CD8-positive, alpha-beta memory T cell (primary cell): Measurements from ENCODE around the gene PWWP2B. TPM values are rescaled to one million over a fixed set of nuclear protein-coding genes. Genes with fewer than 3 reads are reported as not detected.
"Not testable (repeated sequence)": the region's sequence is repeated elsewhere in the genome, so short reads cannot be mapped to it uniquely, and the experiment has no call there.

Experiments
- CTCF ChIA-PET: fragments of 350-600 bp; sonication (Branson Sonifier 250); formaldehyde crosslinking; loops from one replicate; lab custom pipeline; 2021; ENCODE audit warnings: antibody characterized with exemption; lab: Charles Lee
- POLR2A ChIA-PET: fragments of 350-600 bp; sonication (Branson Sonifier 250); formaldehyde crosslinking; loops from one replicate; lab custom pipeline; 2021; ENCODE audit warnings: antibody characterized with exemption; lab: Charles Lee
- DNase-seq, 5 donors: peaks; one replicate each; pipeline versions ENCODE4 v3.0.0 to v3.0.0-alpha.2; 2020 to 2022; ENCODE audit warnings: mixed read lengths in 1 of 5
- H3K27ac ChIP-seq: one replicate; pipeline ENCODE4 v1.7.0; 2013; ENCODE audit warnings: low read depth, mild to moderate bottlenecking, low read length, moderate library complexity
- H3K27me3 ChIP-seq: 2 replicates; pipeline ENCODE4 v1.7.0; 2013; ENCODE audit warnings: low read length, mild to moderate bottlenecking; ENCODE audit not compliant: insufficient read depth, poor library complexity, severe bottlenecking
- H3K36me3 ChIP-seq: 2 replicates; pipeline ENCODE4 v1.7.0; 2013; ENCODE audit warnings: mild to moderate bottlenecking, low read length, moderate library complexity; ENCODE audit not compliant: insufficient read depth
- H3K4me1 ChIP-seq: 2 replicates; pipeline ENCODE4 v1.7.0; 2013; ENCODE audit warnings: mild to moderate bottlenecking, low read length, moderate library complexity; ENCODE audit not compliant: insufficient read depth
- H3K4me3 ChIP-seq: 2 replicates; pipeline ENCODE4 v1.7.0; 2013; ENCODE audit warnings: mild to moderate bottlenecking, low read length
- H3K9me3 ChIP-seq: 2 replicates; pipeline ENCODE4 v1.7.0; 2013; ENCODE audit warnings: mild to moderate bottlenecking, low read length
- H3K27ac Mint-ChIP-seq, 8 donors: one replicate each; pipeline ENCODE4 v1.8.0; 2020 to 2021; ENCODE audit warnings: mixed read lengths in 8 of 8, mild to moderate bottlenecking in 6 of 8, inconsistent platforms in 3 of 8, moderate library complexity in 3 of 8
- H3K27me3 Mint-ChIP-seq, 2 donors: one replicate each; pipeline ENCODE4 v1.8.0; 2020 to 2021; ENCODE audit warnings: mixed read lengths in 2 of 2, mild to moderate bottlenecking in 1 of 2, moderate library complexity in 1 of 2
- H3K36me3 Mint-ChIP-seq, 3 donors: one replicate each; pipeline ENCODE4 v1.8.0; 2020 to 2021; ENCODE audit warnings: mixed read lengths in 3 of 3, inconsistent platforms in 1 of 3, mild to moderate bottlenecking in 1 of 3
- H3K4me1 Mint-ChIP-seq, 3 donors: one replicate each; pipeline ENCODE4 v1.8.0; 2020 to 2021; ENCODE audit warnings: mixed read lengths in 3 of 3, inconsistent platforms in 1 of 3, mild to moderate bottlenecking in 1 of 3
- H3K4me3 Mint-ChIP-seq, 7 donors: one replicate each; pipeline ENCODE4 v1.8.0; 2020 to 2021; ENCODE audit warnings: mixed read lengths in 7 of 7, mild to moderate bottlenecking in 6 of 7, moderate library complexity in 4 of 7, inconsistent platforms in 2 of 7
- H3K9me3 Mint-ChIP-seq, 5 donors: one replicate each; pipeline ENCODE4 v1.8.0; 2020 to 2022; ENCODE audit warnings: mixed read lengths in 5 of 5, mild to moderate bottlenecking in 3 of 5, moderate library complexity in 2 of 5, inconsistent platforms in 1 of 5
- polyA plus RNA-seq: library from polyadenylated mRNA; unstranded; fragments of 300-500 nt; fragmentation: Illumina TruSeq; gene quantifications from one replicate; pipeline ENCODE4 v1.2.3, GENCODE V29; 2021
- total RNA-seq, 2 experiments: library from RNA; stranded (reverse); gene quantifications; one replicate each; pipeline ENCODE4 v1.2.3, GENCODE V29; 2021

The PWWP2B gene
- total and polyA plus RNA-seq, 3 experiments from 2014 or later: 3.1 to 4.4 (median 3.7) TPM

- H3K4me3 ChIP-seq, H3K36me3 ChIP-seq, H3K36me3 Mint-ChIP-seq, H3K9me3 Mint-ChIP-seq, H3K27ac ChIP-seq, H3K27me3 ChIP-seq, CTCF ChIA-PET, H3K27ac Mint-ChIP-seq, H3K4me3 Mint-ChIP-seq, H3K4me1 Mint-ChIP-seq, DNase-seq, H3K27me3 Mint-ChIP-seq, H3K4me1 ChIP-seq, POLR2A ChIA-PET, H3K9me3 ChIP-seq: not testable (repeated sequence)
Observed at GRCh38 chr10:132435320-132435719, 38.3 kb downstream of the PWWP2B start.

- H3K27ac ChIP-seq, POLR2A ChIA-PET, H3K27me3 Mint-ChIP-seq, DNase-seq, H3K4me3 Mint-ChIP-seq, H3K27ac Mint-ChIP-seq, H3K4me3 ChIP-seq, H3K36me3 ChIP-seq, H3K4me1 ChIP-seq, H3K9me3 Mint-ChIP-seq, H3K4me1 Mint-ChIP-seq, H3K9me3 ChIP-seq, H3K36me3 Mint-ChIP-seq, H3K27me3 ChIP-seq: not testable (repeated sequence)
- CTCF ChIA-PET: interaction anchor here (1.6 kb wide), 1 partner anchor 10 kb away, joined by 7 read pairs; no protein-coding TSS in a partner anchor
Observed at GRCh38 chr10:132436096-132436495, 39.1 kb downstream of the PWWP2B start.

DNA sequence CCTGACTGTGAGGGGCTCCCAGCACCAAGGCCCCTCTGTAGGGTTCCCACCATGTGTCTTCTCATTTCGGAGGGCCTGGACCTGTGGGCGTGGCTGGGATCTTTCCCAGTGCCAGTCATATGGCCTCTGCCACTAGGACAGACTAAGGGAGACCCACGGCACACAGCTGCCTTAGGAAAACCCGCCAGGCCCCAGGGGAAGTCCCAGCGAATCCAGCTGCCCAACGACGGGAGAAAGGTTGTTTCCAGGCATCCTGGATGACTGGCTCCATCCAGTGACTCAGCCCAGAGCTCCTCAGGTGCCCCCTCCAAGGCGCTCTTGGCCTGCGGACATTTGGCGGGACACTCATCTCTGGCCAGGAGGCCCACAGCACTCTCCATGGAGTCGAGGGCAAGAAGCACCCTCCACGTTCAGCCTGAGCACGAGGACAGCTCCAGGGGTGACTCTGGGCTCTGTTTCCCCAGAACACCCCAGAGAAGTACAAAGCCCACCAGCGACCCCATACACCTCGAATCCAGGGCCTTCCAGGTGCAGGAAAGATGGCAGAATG is 39.9 kb downstream of the PWWP2B start:
- DNase-seq: no peak
- H3K27ac Mint-ChIP-seq: no peak overlapping the region
- Histone ChIP-seq H3K36me3 (no peaks in the 10 kb centered on the region), H3K4me1 (peaks cover 6% of the 10 kb centered on the region), H3K4me3 (no peak overlapping the region), H3K9me3 (no peaks in the 10 kb centered on the region), H3K27ac (no peak overlapping the region), H3K27me3 (no peaks in the 10 kb centered on the region)
- H3K9me3 Mint-ChIP-seq: no peaks in the 10 kb centered on the region
- no peak overlapping the region for H3K4me3 Mint-ChIP-seq
- POLR2A ChIA-PET: no interaction called here
- CTCF ChIA-PET: interaction anchor here (1.6 kb wide), 1 partner anchor 10 kb away, joined by 7 read pairs; no protein-coding TSS in a partner anchor
- peaks cover 2 to 7% (median 3%) of the 10 kb centered on the region in 3 donors for H3K4me1 Mint-ChIP-seq
- no peaks in the 10 kb centered on the region for H3K27me3 Mint-ChIP-seq
- H3K36me3 Mint-ChIP-seq: no peaks in the 10 kb centered on the region

- Histone ChIP-seq H3K27ac (no peak overlapping the region), H3K9me3 (no peaks in the 10 kb centered on the region), H3K36me3 (no peaks in the 10 kb centered on the region), H3K27me3 (no peaks in the 10 kb centered on the region), H3K4me1 (peaks cover 6% of the 10 kb centered on the region), H3K4me3 (no peak overlapping the region)
- Mint-ChIP-seq H3K4me1 (peaks cover 5 to 10% (median 6%) of the 10 kb centered on the region in 3 donors), H3K27me3 (no peaks in the 10 kb centered on the region), H3K27ac (peak overlapping the region in 2 of 8 donors; percentile 50 to 55), H3K9me3 (no peaks in the 10 kb centered on the region), H3K36me3 (no peaks in the 10 kb centered on the region), H3K4me3 (no peak overlapping the region)
- no peak for DNase-seq
- POLR2A ChIA-PET: no interaction called here
- CTCF ChIA-PET: interaction anchor here (1.6 kb wide), 1 partner anchor 9 kb away, joined by 7 read pairs; no protein-coding TSS in a partner anchor
Observed at GRCh38 chr10:132437541-132437950, 40.5 kb downstream of the PWWP2B start.

- Mint-ChIP-seq H3K36me3 (no peaks in the 10 kb centered on the region), H3K27ac (peak overlapping the region in 2 of 8 donors; percentile 9 to 29), H3K9me3 (no peaks in the 10 kb centered on the region), H3K4me3 (no peak overlapping the region), H3K27me3 (no peaks in the 10 kb centered on the region), H3K4me1 (peaks cover 5 to 10% (median 6%) of the 10 kb centered on the region in 3 donors)
- no peak for DNase-seq
- H3K4me3 ChIP-seq: no peak overlapping the region
- peaks cover 6% of the 10 kb centered on the region for H3K4me1 ChIP-seq
- H3K36me3 ChIP-seq: no peaks in the 10 kb centered on the region
- no peak overlapping the region for H3K27ac ChIP-seq
- POLR2A ChIA-PET: no interaction called here
- CTCF ChIA-PET: no interaction called here
- H3K9me3 ChIP-seq: no peaks in the 10 kb centered on the region
- no peaks in the 10 kb centered on the region for H3K27me3 ChIP-seq
Observed at GRCh38 chr10:132438091-132439024, 41.4 kb downstream of the PWWP2B start.

- H3K36me3 ChIP-seq: no peaks in the 10 kb centered on the region
- peaks cover 8 to 13% (median 9%) of the 10 kb centered on the region in 3 donors for H3K4me1 Mint-ChIP-seq
- CTCF ChIA-PET: no interaction called here
- no peak overlapping the region for H3K27ac ChIP-seq
- no peaks in the 10 kb centered on the region for H3K27me3 Mint-ChIP-seq
- POLR2A ChIA-PET: no interaction called here
- no peaks in the 10 kb centered on the region for H3K9me3 ChIP-seq
- no peaks in the 10 kb centered on the region for H3K27me3 ChIP-seq
- no peaks in the 10 kb centered on the region for H3K36me3 Mint-ChIP-seq
- H3K4me3 ChIP-seq: no peak overlapping the region
- peaks cover 11% of the 10 kb centered on the region for H3K4me1 ChIP-seq
- H3K9me3 Mint-ChIP-seq: no peaks in the 10 kb centered on the region
- H3K4me3 Mint-ChIP-seq: no peak overlapping the region
- peak overlapping the region in 3 of 8 donors; percentile 9 to 37 (median 29) for H3K27ac Mint-ChIP-seq
- no peak for DNase-seq
Observed at GRCh38 chr10:132439025-132439388, 42.0 kb downstream of the PWWP2B start.

DNA sequence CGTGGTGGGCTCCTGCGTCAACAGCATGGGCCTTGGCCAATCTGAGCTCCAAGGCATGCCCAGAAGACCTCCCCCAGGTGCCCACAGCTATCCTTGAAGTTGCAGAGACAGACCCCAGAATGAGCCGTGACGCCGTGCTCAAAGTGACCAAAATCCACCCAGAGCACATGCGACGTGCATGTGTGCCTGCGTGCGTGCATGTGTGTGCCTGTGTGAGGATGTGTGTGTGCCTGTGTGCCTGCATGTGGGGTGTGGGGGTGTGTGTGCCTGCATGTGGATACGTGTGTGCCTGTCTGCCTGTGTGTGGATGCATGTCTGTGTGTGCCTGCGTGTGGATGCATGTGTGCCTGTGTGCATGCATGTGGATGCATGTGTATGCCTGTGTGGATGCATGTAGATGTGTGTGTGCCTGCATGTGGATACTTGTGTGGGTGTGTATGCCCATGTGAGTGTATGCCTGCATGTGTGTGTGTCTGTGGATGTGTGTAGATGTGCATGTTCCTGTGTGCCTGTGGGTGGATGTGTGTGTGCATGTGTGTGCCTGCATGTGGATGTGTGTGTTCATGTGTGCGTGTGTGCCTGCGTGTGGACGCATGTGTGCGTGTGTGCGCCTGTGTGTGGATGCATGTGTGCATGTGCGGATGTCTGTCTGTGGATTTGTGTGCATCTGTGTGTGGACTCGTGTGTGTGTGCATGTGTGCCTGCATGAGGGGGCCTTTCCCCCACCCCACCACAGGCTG is 42.6 kb downstream of the PWWP2B start:
- Histone ChIP-seq H3K36me3 (no peaks in the 10 kb centered on the region), H3K4me1 (peaks cover 11% of the 10 kb centered on the region), H3K27ac (no peak overlapping the region), H3K27me3 (no peaks in the 10 kb centered on the region), H3K4me3 (no peak overlapping the region), H3K9me3 (no peaks in the 10 kb centered on the region)
- ChIA-PET POLR2A (no interaction called here), CTCF (no interaction called here)
- DNase-seq: no peak
- H3K27me3 Mint-ChIP-seq: no peaks in the 10 kb centered on the region
- peaks cover 8 to 14% (median 9%) of the 10 kb centered on the region in 3 donors for H3K4me1 Mint-ChIP-seq
- H3K36me3 Mint-ChIP-seq: no peaks in the 10 kb centered on the region
- no peak overlapping the region for H3K4me3 Mint-ChIP-seq
- no peaks in the 10 kb centered on the region for H3K9me3 Mint-ChIP-seq
- peak overlapping the region in 1 of 8 donors; percentile 55 for H3K27ac Mint-ChIP-seq
